ENCODE data around the gene GNA12. TPM values are rescaled to one million over a fixed set of nuclear protein-coding genes. Genes with fewer than 3 reads are reported as not detected.
A peak's percentile ranks its signal among the peaks of the same experiment; 100 is the strongest.

GNA12 gene
- total RNA-seq, 2 donors from 2014 or later = 26.3 to 38.8 TPM

GRCh38 chr7:2705371-2706096, 138.6 kb downstream of the GNA12 start:
- TF ChIP-seq CTCF (IDR thresholded peaks at IDR 0.05) = no peak

GRCh38 chr7:2702594-2702957, 141.5 kb downstream of the GNA12 start:
- Histone ChIP-seq H3K36me3 (no peaks in the 10 kb centered on the region), H3K4me1 (no peaks in the 10 kb centered on the region), H3K9me3 (no peaks in the 10 kb centered on the region), H3K27me3 (no peaks in the 10 kb centered on the region), H3K4me3 (no peak overlapping the region), H3K27ac (no peak overlapping the region)
- TF ChIP-seq CTCF (IDR thresholded peaks at IDR 0.05) = no peak
- no peak for DNase-seq (ENCODE audit: low spot score)

More at GRCh38 chr7:2705371-2706096, 138.6 kb downstream of the GNA12 start:
- no peak for DNase-seq (ENCODE audit: low spot score)
- Histone ChIP-seq H3K4me1 (peaks cover 0 to 9% of the 10 kb centered on the region in 2 donors), H3K27ac (no peak overlapping the region), H3K36me3 (no peaks in the 10 kb centered on the region), H3K9me3 (no peaks in the 10 kb centered on the region), H3K27me3 (no peaks in the 10 kb centered on the region), H3K4me3 (no peak overlapping the region)

- Histone ChIP-seq H3K27ac (no peak overlapping the region), H3K4me3 (no peak overlapping the region), H3K9me3 (no peaks in the 10 kb centered on the region), H3K36me3 (no peaks in the 10 kb centered on the region), H3K4me1 (no peaks in the 10 kb centered on the region), H3K27me3 (no peaks in the 10 kb centered on the region)
- no peak for TF ChIP-seq CTCF (IDR thresholded peaks at IDR 0.05)
- DNase-seq (ENCODE audit: low spot score) = peak; percentile 86
Observed at GRCh38 chr7:2701832-2702593, 142.1 kb downstream of the GNA12 start.

- H3K27ac ChIP-seq = no peak overlapping the region
- H3K4me1 ChIP-seq = no peaks in the 10 kb centered on the region
- no peaks in the 10 kb centered on the region for H3K36me3 ChIP-seq
- DNase-seq (ENCODE audit: low spot score) = no peak
- H3K27me3 ChIP-seq = no peaks in the 10 kb centered on the region
- no peak overlapping the region for H3K4me3 ChIP-seq
- no peaks in the 10 kb centered on the region for H3K9me3 ChIP-seq
- TF ChIP-seq CTCF (IDR thresholded peaks at IDR 0.05) = no peak
Observed at GRCh38 chr7:2701424-2701823, 142.7 kb downstream of the GNA12 start.

GRCh38 chr7:2700141-2700850, 143.8 kb downstream of the GNA12 start:
- no peak for TF ChIP-seq CTCF (IDR thresholded peaks at IDR 0.05)
- H3K9me3 ChIP-seq = no peaks in the 10 kb centered on the region
- H3K27ac ChIP-seq = no peak overlapping the region
- no peak overlapping the region for H3K4me3 ChIP-seq
- no peaks in the 10 kb centered on the region for H3K4me1 ChIP-seq
- H3K27me3 ChIP-seq = no peaks in the 10 kb centered on the region
- no peak for DNase-seq (ENCODE audit: low spot score)
- H3K36me3 ChIP-seq = no peaks in the 10 kb centered on the region

All from right atrium auricular region (tissue), 2 donors.